ENCODE results near the gene SLC12A8.

Gene SLC12A8

GRCh38 chr3:125179884-125180240 lies 32.7 kb downstream of the SLC12A8 start:
- Histone ChIP-seq H3K27me3 (ENCODE audit: control insufficient read depth, insufficient read depth, low read length) (no peaks in the 10 kb centered on the region), H3K36me3 (ENCODE audit: control insufficient read depth, low read depth, low read length) (no peaks in the 10 kb centered on the region), H3K4me1 (ENCODE audit: control insufficient read depth, low read depth, low read length) (peaks cover 7% of the 10 kb centered on the region), H3K4me3 (ENCODE audit: low read length) (no peak overlapping the region), H3K9me3 (ENCODE audit: control insufficient read depth, low read depth, low read length) (no peaks in the 10 kb centered on the region), H3K27ac (ENCODE audit: low read length) (no peak overlapping the region), H3K9ac (ENCODE audit: low read length) (no peak overlapping the region)

GRCh38 chr3:125179143-125179883 lies 33.2 kb downstream of the SLC12A8 start:
- H3K4me1 ChIP-seq (ENCODE audit: control insufficient read depth, low read depth, low read length): peaks cover 7% of the 10 kb centered on the region

GRCh38 chr3:125177746-125178145 lies 34.8 kb downstream of the SLC12A8 start:
- no peak overlapping the region for H3K4me3 ChIP-seq (ENCODE audit: low read length)
- H3K9ac ChIP-seq (ENCODE audit: low read length): no peak overlapping the region
- no peaks in the 10 kb centered on the region for H3K9me3 ChIP-seq (ENCODE audit: control insufficient read depth, low read depth, low read length)
- no peak overlapping the region for H3K27ac ChIP-seq (ENCODE audit: low read length)
- no peaks in the 10 kb centered on the region for H3K4me1 ChIP-seq (ENCODE audit: control insufficient read depth, low read depth, low read length)
- H3K36me3 ChIP-seq (ENCODE audit: control insufficient read depth, low read depth, low read length): no peaks in the 10 kb centered on the region
- H3K27me3 ChIP-seq (ENCODE audit: control insufficient read depth, insufficient read depth, low read length): no peaks in the 10 kb centered on the region

More at GRCh38 chr3:125179143-125179883, 33.2 kb downstream of the SLC12A8 start:
- Histone ChIP-seq H3K9ac (ENCODE audit: low read length) (no peak overlapping the region), H3K36me3 (ENCODE audit: control insufficient read depth, low read depth, low read length) (no peaks in the 10 kb centered on the region), H3K27me3 (ENCODE audit: control insufficient read depth, insufficient read depth, low read length) (no peaks in the 10 kb centered on the region), H3K27ac (ENCODE audit: low read length) (no peak overlapping the region), H3K4me3 (ENCODE audit: low read length) (no peak overlapping the region), H3K9me3 (ENCODE audit: control insufficient read depth, low read depth, low read length) (no peaks in the 10 kb centered on the region)

GRCh38 chr3:125175295-125176078 lies 37.1 kb downstream of the SLC12A8 start:
- no peak overlapping the region for H3K27ac ChIP-seq (ENCODE audit: low read length)
- H3K9me3 ChIP-seq (ENCODE audit: control insufficient read depth, low read depth, low read length): no peaks in the 10 kb centered on the region
- H3K36me3 ChIP-seq (ENCODE audit: control insufficient read depth, low read depth, low read length): no peaks in the 10 kb centered on the region
- H3K4me1 ChIP-seq (ENCODE audit: control insufficient read depth, low read depth, low read length): no peaks in the 10 kb centered on the region
- H3K4me3 ChIP-seq (ENCODE audit: low read length): no peak overlapping the region
- H3K27me3 ChIP-seq (ENCODE audit: control insufficient read depth, insufficient read depth, low read length): no peaks in the 10 kb centered on the region
- no peak overlapping the region for H3K9ac ChIP-seq (ENCODE audit: low read length)

- no peak overlapping the region for H3K4me3 ChIP-seq (ENCODE audit: low read length)
- H3K36me3 ChIP-seq (ENCODE audit: control insufficient read depth, low read depth, low read length): no peaks in the 10 kb centered on the region
- H3K4me1 ChIP-seq (ENCODE audit: control insufficient read depth, low read depth, low read length): no peaks in the 10 kb centered on the region
- no peak overlapping the region for H3K27ac ChIP-seq (ENCODE audit: low read length)
- H3K9ac ChIP-seq (ENCODE audit: low read length): no peak overlapping the region
- no peaks in the 10 kb centered on the region for H3K27me3 ChIP-seq (ENCODE audit: control insufficient read depth, insufficient read depth, low read length)
- H3K9me3 ChIP-seq (ENCODE audit: control insufficient read depth, low read depth, low read length): no peaks in the 10 kb centered on the region
Observed at GRCh38 chr3:125172346-125172745, 40.2 kb downstream of the SLC12A8 start.

- Histone ChIP-seq H3K27me3 (ENCODE audit: control insufficient read depth, insufficient read depth, low read length) (no peaks in the 10 kb centered on the region), H3K9ac (ENCODE audit: low read length) (no peak overlapping the region), H3K36me3 (ENCODE audit: control insufficient read depth, low read depth, low read length) (no peaks in the 10 kb centered on the region), H3K9me3 (ENCODE audit: control insufficient read depth, low read depth, low read length) (no peaks in the 10 kb centered on the region), H3K4me1 (ENCODE audit: control insufficient read depth, low read depth, low read length) (no peaks in the 10 kb centered on the region), H3K4me3 (ENCODE audit: low read length) (no peak overlapping the region), H3K27ac (ENCODE audit: low read length) (no peak overlapping the region)
Observed at GRCh38 chr3:125168711-125169393, 43.7 kb downstream of the SLC12A8 start.

- no peak overlapping the region for H3K4me3 ChIP-seq (ENCODE audit: low read length)
- no peaks in the 10 kb centered on the region for H3K4me1 ChIP-seq (ENCODE audit: control insufficient read depth, low read depth, low read length)
- H3K9me3 ChIP-seq (ENCODE audit: control insufficient read depth, low read depth, low read length): no peaks in the 10 kb centered on the region
- H3K36me3 ChIP-seq (ENCODE audit: control insufficient read depth, low read depth, low read length): no peaks in the 10 kb centered on the region
- H3K27ac ChIP-seq (ENCODE audit: low read length): no peak overlapping the region
- no peaks in the 10 kb centered on the region for H3K27me3 ChIP-seq (ENCODE audit: control insufficient read depth, insufficient read depth, low read length)
- no peak overlapping the region for H3K9ac ChIP-seq (ENCODE audit: low read length)
Observed at GRCh38 chr3:125166599-125167136, 45.9 kb downstream of the SLC12A8 start.

- Histone ChIP-seq H3K9ac (ENCODE audit: low read length) (no peak overlapping the region), H3K27ac (ENCODE audit: low read length) (no peak overlapping the region), H3K27me3 (ENCODE audit: control insufficient read depth, insufficient read depth, low read length) (no peaks in the 10 kb centered on the region), H3K4me3 (ENCODE audit: low read length) (no peak overlapping the region), H3K36me3 (ENCODE audit: control insufficient read depth, low read depth, low read length) (no peaks in the 10 kb centered on the region), H3K4me1 (ENCODE audit: control insufficient read depth, low read depth, low read length) (no peaks in the 10 kb centered on the region), H3K9me3 (ENCODE audit: control insufficient read depth, low read depth, low read length) (no peaks in the 10 kb centered on the region)
Observed at GRCh38 chr3:125165948-125166553, 46.5 kb downstream of the SLC12A8 start.

GRCh38 chr3:125165189-125165947 lies 47.2 kb downstream of the SLC12A8 start:
- Histone ChIP-seq H3K27ac (ENCODE audit: low read length) (no peak overlapping the region), H3K27me3 (ENCODE audit: control insufficient read depth, insufficient read depth, low read length) (no peaks in the 10 kb centered on the region), H3K4me1 (ENCODE audit: control insufficient read depth, low read depth, low read length) (no peaks in the 10 kb centered on the region), H3K9ac (ENCODE audit: low read length) (no peak overlapping the region), H3K9me3 (ENCODE audit: control insufficient read depth, low read depth, low read length) (no peaks in the 10 kb centered on the region), H3K4me3 (ENCODE audit: low read length) (no peak overlapping the region), H3K36me3 (ENCODE audit: control insufficient read depth, low read depth, low read length) (no peaks in the 10 kb centered on the region)

- H3K9me3 ChIP-seq (ENCODE audit: control insufficient read depth, low read depth, low read length): no peaks in the 10 kb centered on the region
- H3K4me3 ChIP-seq (ENCODE audit: low read length): no peak overlapping the region
- H3K27me3 ChIP-seq (ENCODE audit: control insufficient read depth, insufficient read depth, low read length): no peaks in the 10 kb centered on the region
- no peak overlapping the region for H3K27ac ChIP-seq (ENCODE audit: low read length)
- no peak overlapping the region for H3K9ac ChIP-seq (ENCODE audit: low read length)
- H3K36me3 ChIP-seq (ENCODE audit: control insufficient read depth, low read depth, low read length): no peaks in the 10 kb centered on the region
- H3K4me1 ChIP-seq (ENCODE audit: control insufficient read depth, low read depth, low read length): no peaks in the 10 kb centered on the region
Observed at GRCh38 chr3:125163739-125164601, 48.6 kb downstream of the SLC12A8 start.
